Measurements from ENCODE around the gene DMXL1.
"Not testable (repeated sequence)": the region's sequence is repeated elsewhere in the genome, so short reads cannot be mapped to it uniquely, and the experiment has no call there.

Gene DMXL1

DNA sequence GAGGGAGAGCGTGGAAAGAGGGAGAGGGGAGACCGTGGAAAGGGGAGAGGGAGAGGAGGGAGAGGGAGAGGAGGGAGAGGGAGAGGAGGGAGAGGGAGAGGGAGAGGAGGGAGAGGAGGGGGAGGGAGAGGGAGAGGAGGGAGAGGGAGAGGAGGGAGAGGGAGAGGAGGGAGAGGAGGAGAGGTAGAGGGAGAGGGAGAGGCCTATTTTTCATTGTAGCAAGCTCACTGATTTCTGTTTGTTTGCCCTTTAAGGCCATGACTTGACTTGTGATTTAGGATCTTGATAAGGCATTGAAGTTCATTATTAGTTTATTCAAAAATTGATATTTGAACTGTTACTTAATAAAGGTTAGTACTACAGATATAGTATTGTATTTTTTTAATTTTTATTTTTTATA is 52.4 kb downstream of the DMXL1 start:
- DNase-seq, result no peak

DNA sequence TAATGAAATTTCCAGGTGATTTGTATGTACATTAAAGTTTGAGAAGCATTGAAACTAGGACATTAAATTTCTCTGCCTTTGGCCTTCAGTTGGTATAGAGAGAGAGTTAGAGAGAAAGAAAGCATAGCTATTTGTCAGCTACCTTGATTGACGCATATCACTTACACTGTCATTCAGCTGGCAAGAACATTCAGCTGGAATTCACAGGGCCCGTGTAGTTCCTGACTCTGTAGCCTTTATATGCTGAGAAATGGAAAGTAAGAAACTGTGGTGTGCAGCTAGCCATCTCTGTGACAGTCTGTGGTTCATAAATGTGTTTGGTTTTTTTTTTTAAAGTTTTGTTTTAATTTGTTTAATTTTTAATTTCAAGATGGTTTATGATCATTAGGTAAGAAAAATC is 58.9 kb downstream of the DMXL1 start:
- DNase-seq, result no peak

DNA sequence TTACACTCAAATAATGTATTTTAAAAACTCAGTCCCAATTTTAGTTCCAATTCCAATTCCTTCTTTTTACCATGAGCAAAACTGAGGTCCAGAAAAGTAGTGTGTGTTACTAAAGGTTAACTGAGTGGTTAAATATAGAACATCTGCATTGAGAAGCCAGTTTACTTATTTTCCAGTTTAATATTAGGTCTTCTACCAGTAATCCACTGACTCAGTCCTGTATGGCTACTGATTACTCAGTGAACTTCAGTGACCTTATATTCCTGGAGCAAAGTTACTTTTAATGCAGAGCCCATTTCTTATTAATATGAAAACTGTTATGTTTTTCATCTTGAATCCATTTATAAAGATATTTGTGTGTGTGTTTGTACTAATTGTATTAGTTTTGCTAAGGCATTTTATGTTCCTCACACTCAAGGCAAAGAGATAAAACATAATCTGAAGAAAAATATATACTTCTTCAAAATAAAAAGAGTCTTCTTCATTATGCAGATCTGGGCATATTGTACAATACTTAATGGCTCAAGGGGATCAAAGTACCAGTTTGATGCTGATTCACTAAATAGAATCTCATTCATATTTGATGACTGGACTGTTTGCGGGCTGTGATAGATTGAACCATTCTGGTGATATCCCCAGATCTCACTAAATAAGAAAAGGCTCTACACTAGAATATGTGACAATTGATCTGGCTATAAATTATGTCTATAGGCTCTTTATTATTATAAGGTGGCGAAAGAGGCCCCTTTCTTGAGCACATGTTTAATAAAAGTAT is 60.8 kb downstream of the DMXL1 start:
- no peak for DNase-seq

DNA sequence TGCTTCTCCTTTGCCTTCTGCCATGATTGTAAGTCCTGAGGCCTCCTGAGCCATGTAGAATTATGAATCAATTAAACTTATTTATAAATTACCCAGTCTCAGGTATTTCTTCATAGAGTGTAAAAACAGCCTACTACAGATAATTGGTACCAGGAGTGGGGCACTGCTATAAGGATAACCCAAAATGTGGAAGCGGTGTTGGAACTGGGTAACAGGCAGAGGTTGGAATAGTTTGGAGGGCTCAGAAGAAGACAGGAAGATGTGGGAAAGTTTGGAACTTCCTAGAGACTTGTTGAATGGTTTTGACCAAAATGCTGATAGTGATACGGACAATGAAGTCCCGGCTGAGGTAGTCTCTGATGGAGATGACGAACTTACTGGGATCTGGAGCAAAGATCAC is 64.9 kb downstream of the DMXL1 start:
- DNase-seq, result not testable (repeated sequence)

DNA sequence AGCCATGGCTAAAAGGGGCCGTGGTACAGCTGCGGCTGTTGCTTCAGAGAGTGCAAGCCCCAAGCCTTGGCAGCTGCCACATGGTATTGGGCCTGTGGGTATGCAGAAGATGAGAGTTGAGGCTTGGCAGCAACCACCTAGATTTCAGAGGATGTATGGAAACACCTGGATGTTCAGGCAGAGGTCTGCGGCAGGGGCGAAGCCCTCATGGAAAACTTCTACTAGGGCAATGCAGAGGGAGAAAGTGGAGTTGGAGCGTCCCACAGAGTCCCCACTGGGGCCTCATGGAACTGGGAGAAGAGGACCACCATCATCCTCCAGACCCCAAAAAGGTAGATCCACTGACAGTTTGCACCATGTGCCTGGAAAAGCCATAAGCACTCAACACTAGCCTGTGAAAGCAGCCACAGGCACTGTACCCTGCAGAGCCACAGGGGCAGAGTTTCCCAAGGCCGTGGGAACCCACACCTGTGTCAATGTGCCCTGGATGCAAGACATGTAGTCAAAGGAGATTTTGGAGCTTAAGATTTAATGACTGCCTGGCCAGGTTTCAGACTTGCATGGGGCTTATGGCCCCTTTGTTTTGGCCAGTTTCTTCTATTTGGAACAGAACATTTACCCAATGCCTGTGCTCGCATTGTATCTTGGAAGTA is 65.9 kb downstream of the DMXL1 start:
- no peak for DNase-seq

DNA sequence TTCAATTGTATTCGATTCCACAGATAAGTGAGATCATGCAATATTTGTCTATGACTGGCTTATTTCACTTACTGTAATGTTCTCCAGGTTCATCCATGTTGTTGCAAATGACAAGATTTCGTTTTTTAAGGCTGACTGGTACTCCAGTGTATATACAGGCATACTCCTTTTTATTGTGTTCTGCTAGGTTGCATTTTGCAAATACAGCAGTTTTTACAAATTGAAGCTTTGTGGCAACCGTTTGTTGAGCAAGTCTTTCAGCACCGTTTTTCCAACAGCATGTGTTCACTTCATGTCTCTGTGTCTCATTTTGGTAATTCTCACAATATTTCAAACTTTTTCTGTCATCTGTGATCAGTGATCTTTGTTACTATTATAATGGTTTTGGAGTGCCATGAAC is 82.7 kb downstream of the DMXL1 start:
- DNase-seq, result no peak

DNA sequence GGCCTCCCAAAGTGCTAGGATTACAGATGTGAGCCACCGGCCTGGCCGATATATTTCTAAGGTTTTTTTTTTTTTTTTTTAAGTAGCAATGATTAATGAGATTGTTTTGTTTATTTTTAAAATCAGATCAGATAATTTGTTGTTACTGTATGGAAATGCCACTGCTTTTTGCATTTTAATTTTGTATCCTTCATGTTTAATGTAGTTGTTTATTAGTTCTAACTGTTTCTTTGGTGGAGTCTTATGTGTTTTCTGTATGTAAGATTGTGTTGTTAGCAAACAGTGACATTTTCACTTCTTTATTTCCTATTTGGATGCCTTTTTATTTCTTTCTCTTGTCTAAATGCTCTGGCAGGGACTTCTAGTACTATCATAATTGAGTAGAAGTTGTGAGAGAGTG is 87.3 kb downstream of the DMXL1 start:
- DNase-seq, result no peak

DNA sequence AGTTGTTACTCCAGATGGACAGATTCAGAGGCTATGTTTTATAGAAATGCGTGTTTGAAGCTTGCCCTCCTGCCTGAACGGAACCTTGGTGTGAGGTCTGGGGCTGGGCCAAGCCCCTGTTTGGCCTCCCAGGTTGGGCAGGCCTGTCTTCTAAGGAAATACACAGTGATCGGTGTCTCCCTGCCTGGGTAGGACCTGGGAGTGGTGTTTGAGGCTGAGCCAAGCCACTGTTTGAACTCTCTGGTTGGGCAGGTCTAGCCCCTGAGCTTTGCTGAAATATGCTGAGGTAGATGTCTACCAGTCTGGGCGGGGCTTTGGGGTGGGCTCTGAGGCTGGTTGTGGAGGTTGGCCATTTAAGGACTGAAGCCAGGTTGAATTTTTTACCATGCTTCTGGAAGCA is 90.5 kb downstream of the DMXL1 start:
- no peak for DNase-seq

DNA sequence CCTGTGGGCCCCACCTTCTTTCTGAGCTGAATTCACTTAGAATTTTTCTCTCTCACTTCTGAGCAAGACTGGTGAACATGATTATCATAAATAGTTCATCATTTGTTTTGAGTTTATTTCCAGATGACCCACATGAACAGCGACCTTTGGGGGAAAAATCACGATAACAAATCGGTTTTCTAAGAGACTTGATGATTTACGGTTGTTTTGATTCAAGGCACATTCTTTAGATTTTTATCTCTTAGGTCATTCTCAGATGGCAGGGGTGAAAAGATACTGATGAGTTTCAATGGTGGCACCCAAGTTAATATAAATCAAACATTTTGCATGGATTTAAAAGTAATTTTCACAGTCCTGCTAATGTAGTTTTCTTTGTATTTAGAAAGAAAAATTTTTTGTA is 95.1 kb downstream of the DMXL1 start:
- no peak for DNase-seq

DNA sequence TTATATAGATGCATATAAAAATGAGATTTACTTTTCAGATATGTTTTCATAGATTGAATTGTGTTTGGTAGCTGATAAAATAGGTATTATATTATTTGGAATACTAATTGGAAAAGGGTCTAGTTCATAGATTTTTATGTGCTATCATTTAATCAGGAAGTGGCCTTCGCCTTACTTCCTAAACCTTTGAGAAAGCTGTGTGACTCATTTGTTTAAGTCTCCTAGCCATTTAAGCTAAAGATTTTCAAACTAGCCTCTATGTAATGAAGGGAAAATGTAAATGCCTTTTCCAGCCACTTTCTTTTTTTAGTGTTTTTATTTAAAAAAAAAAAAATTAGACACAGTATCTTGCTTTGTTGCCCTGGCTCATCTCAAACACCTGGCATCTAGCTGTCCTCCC is 97.5 kb downstream of the DMXL1 start:
- DNase-seq, result no peak

DNA sequence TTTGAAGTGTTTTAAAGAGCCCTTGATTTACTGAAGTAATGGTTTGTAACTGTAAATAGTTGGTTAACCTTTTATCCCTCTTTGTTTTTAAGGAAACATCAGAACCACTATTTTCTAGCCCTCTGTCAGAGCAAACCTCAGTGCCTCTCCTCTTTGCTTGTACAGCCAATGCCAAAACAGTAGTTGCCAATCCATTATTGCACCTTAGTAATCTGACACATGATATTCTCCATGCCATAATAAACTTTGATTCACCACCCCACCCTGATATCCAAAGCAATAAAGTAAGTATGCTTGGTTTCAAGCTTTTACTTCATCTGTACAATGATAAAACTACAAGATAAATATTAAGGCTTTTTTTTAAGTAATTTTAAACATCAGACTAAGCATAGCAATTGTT is 100.8 kb downstream of the DMXL1 start:
- no peak for DNase-seq

DNA sequence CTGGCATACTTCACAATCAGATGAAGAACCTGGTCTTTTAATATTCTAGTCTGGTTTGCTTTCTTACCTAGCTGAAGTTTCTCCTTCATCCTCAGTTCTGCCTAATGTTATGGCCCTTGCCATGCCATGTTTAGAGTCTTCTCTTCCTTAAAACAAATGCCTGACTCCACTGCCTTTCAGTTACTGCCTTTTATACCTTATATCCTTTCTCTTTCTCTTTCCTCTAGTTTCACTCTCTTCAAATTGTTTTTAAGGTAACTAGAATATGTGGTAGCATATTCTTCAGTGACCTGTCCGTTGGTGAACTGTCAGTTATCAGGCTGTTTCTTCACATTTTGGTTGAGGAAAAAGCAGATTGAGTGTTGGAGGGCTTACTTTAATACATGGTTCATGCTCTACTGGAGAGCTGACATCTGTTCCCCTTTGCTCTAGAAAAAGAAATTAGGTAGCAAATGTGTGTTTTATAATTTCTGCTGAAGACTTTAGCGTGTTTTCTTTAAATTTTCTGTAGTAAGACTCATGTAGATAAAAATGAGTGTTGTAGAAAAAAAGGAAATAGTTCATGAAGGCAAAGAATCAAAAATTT is 103.8 kb downstream of the DMXL1 start:
- DNase-seq, result no peak

DNA sequence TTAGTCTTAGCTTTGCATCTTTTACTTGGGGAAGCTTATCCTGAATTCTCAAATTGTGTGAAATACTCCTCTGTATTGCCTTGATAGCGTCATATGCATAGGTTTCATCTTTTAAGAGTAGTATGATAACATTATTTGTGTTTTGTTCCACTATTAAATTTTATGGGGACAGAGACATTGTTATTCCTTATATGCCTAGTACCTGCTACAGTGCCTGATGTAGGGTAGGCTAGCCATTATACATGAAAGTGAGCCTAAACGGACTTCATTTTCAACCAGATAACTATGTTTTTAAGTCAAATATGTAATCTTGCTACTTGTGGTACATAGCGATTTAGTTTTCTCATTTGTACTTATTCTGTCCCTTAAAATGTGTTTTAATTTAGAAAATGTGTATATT is 105.9 kb downstream of the DMXL1 start:
- no peak for DNase-seq

DNA sequence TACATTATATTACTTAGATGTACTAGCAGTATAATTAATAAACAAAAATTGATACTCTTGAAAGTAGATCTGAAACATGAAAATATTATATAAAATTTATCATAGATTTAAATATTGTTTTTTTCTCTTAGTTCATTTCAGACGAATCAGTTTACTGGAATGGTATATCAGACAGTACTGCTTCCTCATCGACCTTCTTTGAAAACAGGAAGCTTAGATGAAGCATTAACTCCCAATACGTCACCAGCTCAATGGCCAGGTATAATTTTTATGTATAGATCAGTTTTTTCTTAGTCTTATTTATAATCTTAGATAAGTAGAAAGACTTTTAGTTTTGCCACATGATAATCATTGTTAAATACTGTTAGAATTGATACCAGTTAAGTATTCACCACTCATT is 106.3 kb downstream of the DMXL1 start:
- no peak for DNase-seq

DNA sequence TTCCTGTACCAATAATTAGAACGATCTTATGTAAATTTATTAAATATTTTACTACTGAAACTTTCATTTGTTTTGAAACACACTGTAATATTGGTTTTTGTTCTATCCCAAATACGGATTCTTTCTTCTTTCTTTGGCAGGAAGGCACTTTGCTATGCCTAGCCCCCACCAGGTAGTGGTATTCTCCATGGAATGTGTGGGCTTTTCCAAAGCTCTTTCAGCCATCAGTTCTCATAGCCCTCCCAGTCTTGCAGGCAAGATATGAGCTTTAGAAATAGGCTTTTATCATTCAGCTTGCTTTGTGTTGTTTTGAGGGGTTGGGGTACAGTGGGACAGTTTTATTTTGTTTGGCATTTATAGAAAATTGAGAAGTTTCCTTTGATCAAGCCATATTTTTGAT is 107.5 kb downstream of the DMXL1 start:
- DNase-seq, result no peak

DNA sequence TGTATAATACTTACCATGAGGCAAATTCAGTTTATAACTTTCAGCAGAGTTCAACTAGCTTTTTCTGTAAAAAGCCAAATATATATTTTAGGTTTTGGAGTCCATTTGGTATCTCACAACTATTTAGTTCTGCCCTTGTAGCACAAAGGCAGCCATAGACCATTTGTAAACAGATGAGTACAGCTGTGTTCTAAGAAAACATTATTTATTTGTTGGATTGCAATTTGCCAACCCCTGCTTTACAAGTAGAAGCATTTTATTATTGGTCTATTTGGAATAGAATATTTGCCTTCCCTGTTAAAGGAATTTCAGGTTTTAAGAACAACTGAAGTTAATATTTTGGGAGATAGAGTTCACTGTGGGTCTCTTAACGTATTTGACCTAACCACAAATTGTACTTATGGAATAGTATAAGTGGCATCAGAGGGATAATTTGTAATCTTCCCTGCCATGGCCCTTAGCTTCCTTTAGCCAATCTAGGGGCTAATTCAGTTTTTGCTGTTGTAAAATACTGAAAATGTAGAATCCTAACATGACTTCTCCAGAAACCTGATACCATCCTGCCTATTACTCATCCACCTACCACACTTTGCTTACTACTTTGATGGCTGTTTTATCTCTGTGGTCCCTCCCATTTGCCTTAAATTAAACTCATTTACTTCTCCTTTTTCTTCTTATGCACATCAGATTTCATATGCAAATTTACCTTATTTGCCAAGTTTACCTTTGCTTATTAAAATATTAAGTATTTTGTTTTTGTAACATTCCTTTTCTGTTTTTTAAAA is 109.2 kb downstream of the DMXL1 start:
- DNase-seq, result no peak

DNA sequence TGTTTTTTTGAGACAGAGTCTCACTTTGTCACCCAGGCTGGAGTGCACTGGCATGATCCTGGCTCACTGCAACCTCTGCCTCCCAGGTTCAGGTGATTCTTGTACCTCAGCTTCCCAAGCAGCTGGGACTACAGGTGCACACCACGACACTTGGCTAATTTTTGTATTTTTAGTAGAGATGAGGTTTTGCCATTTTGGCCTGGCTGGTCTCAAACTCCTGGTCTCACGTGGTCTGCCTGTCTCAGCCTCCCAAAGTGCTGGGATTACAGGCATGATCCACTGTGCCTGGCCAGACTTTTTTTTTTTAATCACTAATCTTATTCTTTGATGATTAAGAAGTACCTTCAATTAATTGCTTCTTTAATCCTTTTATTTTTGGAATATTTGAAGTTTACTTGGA is 114.6 kb downstream of the DMXL1 start:
- not testable (repeated sequence) for DNase-seq

DNA sequence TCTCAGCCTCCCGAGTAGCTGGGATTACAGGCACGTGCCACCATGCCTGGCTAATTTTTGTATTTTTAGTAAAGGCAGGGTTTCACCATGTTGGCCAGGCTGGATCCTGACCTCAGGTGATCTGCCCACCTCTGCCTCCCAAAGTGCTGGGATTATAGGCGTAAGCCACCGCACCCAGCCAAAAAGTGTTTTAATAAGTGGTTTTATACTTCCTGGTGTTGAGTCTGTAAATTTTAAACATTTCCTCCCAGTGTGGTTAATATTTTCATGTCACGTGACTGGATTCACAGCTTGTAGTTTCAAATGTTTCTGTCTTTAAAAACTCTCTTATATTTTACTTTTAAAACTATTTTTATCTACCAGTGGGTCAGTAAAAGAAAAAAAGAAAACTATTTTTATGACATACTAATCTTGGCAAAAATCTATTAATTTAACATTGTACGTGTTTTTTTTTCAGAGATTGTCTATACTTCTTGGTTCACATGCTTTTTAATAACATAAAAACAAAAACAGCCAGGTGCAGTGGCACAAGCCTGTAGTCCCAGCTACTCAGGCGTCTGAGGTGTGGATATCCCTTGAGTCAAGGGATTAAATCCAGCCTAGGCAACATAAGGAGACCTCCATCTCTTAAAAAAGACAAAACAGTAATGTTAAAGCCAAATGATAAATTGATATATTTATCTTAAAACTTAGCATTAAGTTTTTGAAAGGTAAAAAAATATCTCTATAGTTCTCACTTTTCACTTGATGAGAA is 117.1 kb downstream of the DMXL1 start:
- no peak for DNase-seq

DNA sequence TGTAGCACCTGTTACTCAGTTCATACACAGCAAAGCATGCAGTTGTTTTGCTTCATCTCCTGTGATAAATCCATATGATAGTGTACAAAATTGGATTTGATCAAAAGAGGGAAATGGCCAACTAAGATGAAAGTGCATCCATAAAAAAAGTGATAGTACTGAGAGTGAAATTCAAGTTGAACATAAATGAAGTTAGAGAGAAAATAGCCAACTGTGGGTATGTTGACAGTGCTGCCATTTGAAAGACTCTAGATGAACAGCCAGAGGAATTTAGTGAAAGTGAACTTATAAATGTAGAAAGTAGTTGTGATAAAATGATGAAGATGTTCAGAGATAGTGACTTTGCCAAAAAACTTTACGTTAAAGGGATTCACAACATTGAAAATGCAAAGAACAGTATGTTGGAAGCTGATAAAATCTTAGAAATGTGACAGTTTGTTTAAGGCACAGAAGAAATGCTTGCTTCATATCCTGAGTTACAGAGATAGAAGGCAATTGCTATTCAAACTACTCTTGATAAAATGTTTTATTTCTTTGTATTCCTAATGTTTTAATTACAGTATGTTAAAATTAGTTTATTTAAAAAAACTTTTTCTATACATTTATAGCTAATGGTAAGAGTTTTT is 119.7 kb downstream of the DMXL1 start:
- DNase-seq, result no peak

DNA sequence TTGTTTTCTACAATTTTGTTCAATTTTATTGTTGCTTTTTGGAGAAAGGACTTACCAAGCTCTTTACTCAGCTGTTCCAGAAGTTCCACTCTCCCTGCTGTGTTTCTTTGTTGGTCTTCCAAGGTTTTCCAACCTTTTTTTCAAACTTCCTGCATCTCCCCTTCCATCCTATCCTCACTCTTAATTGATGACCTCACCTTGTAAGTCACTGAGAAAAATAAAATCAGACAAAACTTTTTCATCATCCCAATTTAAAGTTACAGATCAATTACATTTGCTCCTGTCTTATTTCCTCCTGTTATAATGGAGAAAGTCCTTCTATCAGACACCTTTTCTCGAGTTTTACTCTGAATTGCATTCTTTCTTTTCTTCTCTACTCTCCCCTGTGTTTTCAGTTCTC is 121.1 kb downstream of the DMXL1 start:
- DNase-seq, result no peak

DNA sequence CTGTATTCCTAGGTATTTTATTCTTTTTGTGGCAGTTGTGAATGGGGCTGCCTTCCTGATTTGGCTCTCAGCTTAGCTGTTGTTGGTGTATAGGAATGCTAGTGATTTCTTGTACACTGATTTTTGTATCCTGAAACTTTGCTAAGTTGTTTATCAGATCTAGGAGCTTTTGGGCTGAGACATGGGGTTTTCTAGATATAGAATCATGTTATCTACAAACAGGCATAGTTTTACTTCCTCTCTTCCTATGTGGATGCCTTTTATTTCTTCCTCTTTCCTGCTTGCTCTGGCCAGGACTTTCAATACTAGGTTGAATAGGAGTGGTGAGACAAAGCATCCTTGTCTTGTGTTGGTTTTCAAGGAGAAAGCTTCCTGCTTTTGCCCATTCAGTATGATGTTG is 129.9 kb downstream of the DMXL1 start:
- no peak for DNase-seq

DNA sequence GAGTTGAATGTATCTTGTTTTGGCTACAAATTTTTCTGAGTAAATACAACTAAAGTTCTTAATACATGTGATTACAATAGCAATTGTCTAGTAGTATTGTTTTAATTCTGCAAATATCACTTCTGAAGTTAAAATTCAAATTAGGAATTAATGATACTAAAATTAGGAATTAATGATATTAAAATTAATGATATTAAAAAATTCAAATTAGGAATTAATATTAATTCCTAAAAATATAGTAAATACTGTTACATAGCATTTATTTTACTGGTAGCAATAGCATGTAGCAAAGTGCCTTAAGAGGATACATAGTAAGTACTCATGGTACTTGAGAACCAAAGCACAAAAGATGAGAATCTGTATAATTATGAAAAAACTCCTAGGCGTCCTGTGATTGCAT is 136.2 kb downstream of the DMXL1 start:
- DNase-seq, result no peak

All from activated CD4-positive, alpha-beta T cell treated with anti-CD3 and anti-CD28 coated beads for 4 hours (primary cell).